Measurements from ENCODE around the gene USP6. TPM values are rescaled to one million over a fixed set of nuclear protein-coding genes. Genes with fewer than 3 reads are reported as not detected.

USP6 gene
- total and polyA plus RNA-seq, 10 of the 15 experiments (the other 5 are each of a cell fraction or from before 2014, with no cell fraction given), result under 0.01 to 0.39 (median 0.10) TPM; not detected in 2

- no peak for TF ChIP-seq BCL3 (IDR thresholded peaks at IDR 0.05; ENCODE audit: borderline replicate concordance, insufficient read depth, low read depth, low read length, poor library complexity, severe bottlenecking)
- 0 out of 2 replicates have a peak, but pooled peaks have one; percentile 22 for TF ChIP-seq ASH2L (IDR thresholded peaks at IDR 0.05; ENCODE audit: borderline replicate concordance, low read depth)
- TF ChIP-seq YY1 (IDR thresholded peaks at IDR 0.05; ENCODE audit: low read depth, low read length), result 0 out of 2 replicates have a peak, but pooled peaks have one; percentile 41
- TF ChIP-seq BMI1 (IDR thresholded peaks at IDR 0.05; ENCODE audit: borderline replicate concordance), result no peak
- peak; percentile 89 for TF ChIP-seq MYB (IDR thresholded peaks at IDR 0.05; ENCODE audit: borderline replicate concordance, low read depth, low read length)
- no peak for TF ChIP-seq ZNF274 (IDR thresholded peaks at IDR 0.05; ENCODE audit: insufficient read depth, insufficient read length)
- TF ChIP-seq NR2F1 (conservative IDR thresholded peaks at IDR 0.05), result peak; percentile 41; the same call in 1 of the 2 replicates
- TF ChIP-seq RELA (IDR thresholded peaks at IDR 0.05; ENCODE audit: borderline replicate concordance, partially characterized antibody), result no peak
- no peak for TF ChIP-seq HDAC2 (IDR thresholded peaks at IDR 0.05)
- no peak for TF ChIP-seq RCOR1 (conservative IDR thresholded peaks at IDR 0.05; ENCODE audit: low read depth, low read length)
- TF ChIP-seq EP300 (IDR thresholded peaks at IDR 0.05; ENCODE audit: borderline replicate concordance in 1 of 2, control insufficient read depth in 1 of 2, low read depth in 2 of 2, low read length in 2 of 2), result no peak
- no peak for TF ChIP-seq E2F8 (IDR thresholded peaks at IDR 0.05; ENCODE audit: low read depth, partially characterized antibody)
- TF ChIP-seq POU2F2 (IDR thresholded peaks at IDR 0.05; ENCODE audit: borderline replicate concordance, low read depth, low read length), result no peak
- TF ChIP-seq IRF4 (IDR thresholded peaks at IDR 0.05; ENCODE audit: low read depth, low read length), result no peak
- TF ChIP-seq HDGF (IDR thresholded peaks at IDR 0.05), result 0 out of 2 replicates have a peak, but pooled peaks have one; percentile 46
- TF ChIP-seq IKZF2 (IDR thresholded peaks at IDR 0.05), result peak; percentile 83 to 89
- TF ChIP-seq TCF12 (IDR thresholded peaks at IDR 0.05; ENCODE audit: low read depth, low read length), result no peak; the same call in 1 of the 2 replicates
- TF ChIP-seq JUND (IDR thresholded peaks at IDR 0.05; ENCODE audit: low read depth, low read length), result no peak
- TF ChIP-seq MEF2A (IDR thresholded peaks at IDR 0.05; ENCODE audit: insufficient read depth, low read depth, low read length), result no peak
- no peak for TF ChIP-seq ETV6 (conservative IDR thresholded peaks at IDR 0.05 in 1 of 2, IDR thresholded peaks at IDR 0.05 in 1 of 2; ENCODE audit: borderline replicate concordance in 1 of 2, low read depth in 1 of 2)
- TF ChIP-seq YBX1 (IDR thresholded peaks at IDR 0.05), result no peak
- TF ChIP-seq RELB (IDR thresholded peaks at IDR 0.05; ENCODE audit: low read depth), result no peak; the same call in none of the 2 replicates
- no peak for TF ChIP-seq RAD21 (IDR thresholded peaks at IDR 0.05; ENCODE audit: insufficient read depth, low read depth, low read length)
Measured at GRCh38 chr17:5111402-5112204, 4.2 kb upstream of the USP6 start, which contains the start of gene ZNF232 (continued).

All from GM12878 (cell line).